ENCODE results near the gene CREB1.

DNA sequence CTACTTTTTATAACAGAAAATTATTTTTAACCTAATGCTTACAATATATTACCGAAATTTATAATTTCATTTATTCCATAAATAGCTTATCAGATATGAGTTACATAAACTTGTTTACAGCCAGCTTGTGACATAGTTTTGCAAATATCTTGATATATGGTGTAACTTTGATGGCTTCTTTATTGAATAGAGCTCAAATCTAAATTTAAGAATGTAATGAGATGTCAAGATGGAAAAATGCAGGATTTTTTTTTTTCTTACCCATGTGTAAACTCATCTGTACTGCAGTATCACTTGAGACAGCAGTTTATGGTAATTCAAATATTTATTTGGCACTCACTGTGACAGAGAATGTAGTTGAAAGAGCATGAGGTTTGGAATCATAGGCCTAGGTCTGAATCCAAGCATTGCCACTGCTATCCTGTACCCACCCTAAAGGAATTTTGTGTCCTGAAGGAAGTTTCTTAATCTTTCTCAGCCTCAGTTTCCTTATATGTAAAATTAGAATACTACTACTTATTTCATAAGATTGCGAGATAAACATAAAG, 3.8 kb downstream of the CREB1 start:
- TF ChIP-seq NFIC (IDR thresholded peaks at IDR 0.05; ENCODE audit: borderline replicate concordance) (no peak), JUND (IDR thresholded peaks at IDR 0.05) (no peak), TAF1 (IDR thresholded peaks at IDR 0.05; ENCODE audit: borderline replicate concordance, low read depth, low read length) (no peak)
- TF ChIP-seq, protein P1, sequence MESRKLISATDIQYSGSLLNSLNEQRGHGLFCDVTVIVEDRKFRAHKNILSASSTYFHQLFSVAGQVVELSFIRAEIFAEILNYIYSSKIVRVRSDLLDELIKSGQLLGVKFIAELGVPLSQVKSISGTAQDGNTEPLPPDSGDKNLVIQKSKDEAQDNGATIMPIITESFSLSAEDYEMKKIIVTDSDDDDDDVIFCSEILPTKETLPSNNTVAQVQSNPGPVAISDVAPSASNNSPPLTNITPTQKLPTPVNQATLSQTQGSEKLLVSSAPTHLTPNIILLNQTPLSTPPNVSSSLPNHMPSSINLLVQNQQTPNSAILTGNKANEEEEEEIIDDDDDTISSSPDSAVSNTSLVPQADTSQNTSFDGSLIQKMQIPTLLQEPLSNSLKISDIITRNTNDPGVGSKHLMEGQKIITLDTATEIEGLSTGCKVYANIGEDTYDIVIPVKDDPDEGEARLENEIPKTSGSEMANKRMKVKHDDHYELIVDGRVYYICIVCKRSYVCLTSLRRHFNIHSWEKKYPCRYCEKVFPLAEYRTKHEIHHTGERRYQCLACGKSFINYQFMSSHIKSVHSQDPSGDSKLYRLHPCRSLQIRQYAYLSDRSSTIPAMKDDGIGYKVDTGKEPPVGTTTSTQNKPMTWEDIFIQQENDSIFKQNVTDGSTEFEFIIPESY (IDR thresholded peaks at IDR 0.05; ENCODE audit: borderline replicate concordance, low read depth), result no peak
- TF ChIP-seq, protein P2, sequence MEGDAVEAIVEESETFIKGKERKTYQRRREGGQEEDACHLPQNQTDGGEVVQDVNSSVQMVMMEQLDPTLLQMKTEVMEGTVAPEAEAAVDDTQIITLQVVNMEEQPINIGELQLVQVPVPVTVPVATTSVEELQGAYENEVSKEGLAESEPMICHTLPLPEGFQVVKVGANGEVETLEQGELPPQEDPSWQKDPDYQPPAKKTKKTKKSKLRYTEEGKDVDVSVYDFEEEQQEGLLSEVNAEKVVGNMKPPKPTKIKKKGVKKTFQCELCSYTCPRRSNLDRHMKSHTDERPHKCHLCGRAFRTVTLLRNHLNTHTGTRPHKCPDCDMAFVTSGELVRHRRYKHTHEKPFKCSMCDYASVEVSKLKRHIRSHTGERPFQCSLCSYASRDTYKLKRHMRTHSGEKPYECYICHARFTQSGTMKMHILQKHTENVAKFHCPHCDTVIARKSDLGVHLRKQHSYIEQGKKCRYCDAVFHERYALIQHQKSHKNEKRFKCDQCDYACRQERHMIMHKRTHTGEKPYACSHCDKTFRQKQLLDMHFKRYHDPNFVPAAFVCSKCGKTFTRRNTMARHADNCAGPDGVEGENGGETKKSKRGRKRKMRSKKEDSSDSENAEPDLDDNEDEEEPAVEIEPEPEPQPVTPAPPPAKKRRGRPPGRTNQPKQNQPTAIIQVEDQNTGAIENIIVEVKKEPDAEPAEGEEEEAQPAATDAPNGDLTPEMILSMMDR (IDR thresholded peaks at IDR 0.05), result no peak

Data from SK-N-SH (cell line).